Mucosa of rectum (tissue), 2 donors: ENCODE data around the gene NUP188.

Source experiments
- H3K27ac ChIP-seq, 2 donors: one replicate each; pipeline ENCODE4 v1.7.0; 2013; ENCODE audit warnings: inconsistent platforms in 2 of 2, low read depth in 2 of 2, low read length in 2 of 2
- H3K27me3 ChIP-seq, 2 donors: one replicate each; pipeline ENCODE4 v1.7.0; 2013; ENCODE audit warnings: low read length in 2 of 2; ENCODE audit not compliant: control insufficient read depth in 2 of 2, insufficient read depth in 2 of 2
- H3K36me3 ChIP-seq, 2 donors: one replicate each; pipeline ENCODE4 v1.7.0; 2013; ENCODE audit warnings: low read length in 2 of 2; ENCODE audit not compliant: control insufficient read depth in 2 of 2, insufficient read depth in 2 of 2
- H3K4me1 ChIP-seq, 2 donors: one replicate each; pipeline ENCODE4 v1.7.0; 2013; ENCODE audit warnings: low read length in 2 of 2, mild to moderate bottlenecking in 1 of 2; ENCODE audit not compliant: control insufficient read depth in 2 of 2, insufficient read depth in 2 of 2
- H3K4me3 ChIP-seq, 2 donors: one replicate each; pipeline ENCODE4 v1.7.0; 2013; ENCODE audit warnings: low read length in 2 of 2
- H3K9ac ChIP-seq, 2 donors: one replicate each; pipeline ENCODE4 v1.7.0; 2013; ENCODE audit warnings: low read length in 2 of 2, low read depth in 1 of 2, mild to moderate bottlenecking in 1 of 2
- H3K9me3 ChIP-seq, 2 donors: one replicate each; pipeline ENCODE4 v1.7.0; 2013; ENCODE audit warnings: low read length in 2 of 2; ENCODE audit not compliant: control insufficient read depth in 2 of 2
- donor health status: healthy.
- donor health status: Normal muscosa, but diverticular disease.

Gene NUP188

DNA sequence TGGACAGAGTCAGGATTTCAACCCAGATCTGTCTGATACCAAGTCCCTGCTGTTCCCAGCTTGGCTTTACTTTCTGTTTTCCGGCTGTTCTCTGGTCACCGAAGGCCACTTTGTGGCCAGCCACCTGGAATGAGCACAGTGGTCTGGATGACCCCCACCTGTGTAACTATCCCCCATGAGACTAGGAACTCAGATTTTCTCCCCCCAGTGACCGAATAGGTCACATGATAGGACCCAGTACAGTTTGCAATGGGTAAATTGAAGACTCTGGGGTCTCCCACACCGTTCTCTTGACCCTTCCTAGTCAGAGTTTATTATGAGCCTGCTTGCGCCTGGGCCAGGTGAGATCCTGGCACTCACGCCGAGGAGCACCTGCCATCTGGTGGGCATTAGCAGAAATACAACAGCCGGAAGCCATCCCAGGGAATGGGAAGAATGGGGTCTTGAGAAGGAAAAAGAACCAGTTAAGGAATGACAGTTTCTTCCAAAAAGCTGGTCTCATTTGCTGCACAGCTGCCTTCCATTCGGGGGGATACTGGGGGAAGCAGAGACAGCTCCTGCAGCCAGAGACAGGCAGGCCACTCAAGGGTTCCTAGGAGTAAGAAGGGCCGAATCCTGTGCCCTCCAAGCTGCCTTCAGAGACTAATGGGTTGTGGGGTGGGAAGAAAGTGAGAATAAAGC, 19.6 kb upstream of the NUP188 start:
- no peak overlapping the region for H3K9ac ChIP-seq
- H3K36me3 ChIP-seq = no peaks in the 10 kb centered on the region
- H3K4me3 ChIP-seq = no peak overlapping the region
- H3K27ac ChIP-seq = no peak overlapping the region
- H3K4me1 ChIP-seq = no peaks in the 10 kb centered on the region
- no peaks in the 10 kb centered on the region for H3K27me3 ChIP-seq
- H3K9me3 ChIP-seq = no peaks in the 10 kb centered on the region

- Histone ChIP-seq H3K9me3 (no peaks in the 10 kb centered on the region), H3K27me3 (no peaks in the 10 kb centered on the region), H3K4me1 (no peaks in the 10 kb centered on the region), H3K36me3 (no peaks in the 10 kb centered on the region), H3K9ac (no peak overlapping the region), H3K4me3 (no peak overlapping the region), H3K27ac (no peak overlapping the region)
These were observed 18.9 kb upstream of the NUP188 start for GRCh38 chr9:128928624-128929023.

DNA sequence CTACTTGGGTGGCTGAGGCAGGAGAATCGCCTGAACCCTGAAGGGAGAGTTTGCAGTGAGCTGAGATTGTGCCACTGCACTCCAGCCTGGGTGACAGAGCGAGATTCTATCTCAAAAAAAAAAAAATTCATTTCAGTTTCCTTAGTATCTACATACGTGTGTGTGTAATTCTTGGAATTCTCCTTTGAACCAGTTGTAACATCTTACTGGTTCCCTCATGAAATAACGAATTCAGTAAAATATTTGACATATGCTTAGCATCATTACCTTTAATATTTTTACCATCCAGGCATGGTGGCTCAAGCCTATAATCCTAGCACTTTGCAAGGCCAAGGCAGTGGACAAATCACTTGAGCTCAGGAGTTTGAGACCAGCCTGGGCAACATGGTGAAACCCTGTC, 17.9 kb upstream of the NUP188 start:
- Histone ChIP-seq H3K4me1 (no peaks in the 10 kb centered on the region), H3K36me3 (no peaks in the 10 kb centered on the region), H3K4me3 (no peak overlapping the region), H3K9ac (no peak overlapping the region), H3K27ac (no peak overlapping the region), H3K27me3 (no peaks in the 10 kb centered on the region), H3K9me3 (no peaks in the 10 kb centered on the region)

- no peaks in the 10 kb centered on the region for H3K36me3 ChIP-seq
- H3K27me3 ChIP-seq = no peaks in the 10 kb centered on the region
- H3K9ac ChIP-seq = no peak overlapping the region
- no peak overlapping the region for H3K27ac ChIP-seq
- H3K4me3 ChIP-seq = no peak overlapping the region
- no peaks in the 10 kb centered on the region for H3K9me3 ChIP-seq
- no peaks in the 10 kb centered on the region for H3K4me1 ChIP-seq
These were observed 13.8 kb upstream of the NUP188 start for GRCh38 chr9:128933731-128934130.

DNA sequence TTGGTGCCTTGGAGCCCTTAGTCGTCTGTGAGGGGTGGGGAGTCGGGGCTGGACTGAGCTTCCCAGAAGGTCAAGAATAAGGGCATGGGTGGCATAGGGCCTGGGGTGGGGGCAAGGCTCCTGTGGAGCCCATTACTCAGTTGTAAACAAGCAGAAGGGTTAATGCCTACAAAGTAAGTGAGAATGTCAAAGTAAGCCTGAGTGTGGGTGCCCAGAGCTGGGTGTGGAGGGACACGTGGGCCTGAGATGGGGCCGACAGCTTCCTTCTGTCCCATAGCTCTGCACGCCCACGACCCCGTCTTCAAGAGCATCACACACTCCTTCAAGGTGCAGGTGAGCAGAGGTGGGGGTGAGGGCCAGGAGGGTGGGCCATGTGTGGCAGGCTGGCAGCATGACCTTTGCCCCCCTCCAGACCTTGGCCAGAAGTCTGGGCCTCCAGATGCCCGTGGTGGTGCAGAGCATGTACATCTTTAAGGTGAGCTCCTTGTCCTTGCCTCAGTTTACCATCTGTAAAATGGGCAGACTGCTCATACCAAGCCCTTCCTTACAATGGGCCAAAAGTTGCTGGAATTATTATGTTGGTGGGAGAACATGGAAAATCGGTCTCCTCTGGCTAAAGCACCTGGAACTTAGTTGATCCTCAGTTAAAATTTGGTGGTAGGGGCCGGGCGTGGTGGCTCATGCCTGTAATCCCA, 11.2 kb upstream of the NUP188 start:
- no peaks in the 10 kb centered on the region for H3K27me3 ChIP-seq
- H3K27ac ChIP-seq = no peak overlapping the region
- H3K36me3 ChIP-seq = no peaks in the 10 kb centered on the region
- no peaks in the 10 kb centered on the region for H3K4me1 ChIP-seq
- no peak overlapping the region for H3K4me3 ChIP-seq
- H3K9me3 ChIP-seq = no peaks in the 10 kb centered on the region
- no peak overlapping the region for H3K9ac ChIP-seq

GRCh38 chr9:128937310-128938165, 10.0 kb upstream of the NUP188 start:
- no peak overlapping the region for H3K27ac ChIP-seq
- no peaks in the 10 kb centered on the region for H3K36me3 ChIP-seq
- no peak overlapping the region for H3K4me3 ChIP-seq
- no peaks in the 10 kb centered on the region for H3K4me1 ChIP-seq
- no peaks in the 10 kb centered on the region for H3K9me3 ChIP-seq
- H3K9ac ChIP-seq = no peak overlapping the region
- H3K27me3 ChIP-seq = no peaks in the 10 kb centered on the region

- H3K27me3 ChIP-seq = no peaks in the 10 kb centered on the region
- no peak overlapping the region for H3K9ac ChIP-seq
- no peaks in the 10 kb centered on the region for H3K9me3 ChIP-seq
- H3K36me3 ChIP-seq = no peaks in the 10 kb centered on the region
- H3K4me3 ChIP-seq = no peak overlapping the region
- no peak overlapping the region for H3K27ac ChIP-seq
- H3K4me1 ChIP-seq = no peaks in the 10 kb centered on the region
These were observed 7.1 kb upstream of the NUP188 start for GRCh38 chr9:128940271-128940921.

DNA sequence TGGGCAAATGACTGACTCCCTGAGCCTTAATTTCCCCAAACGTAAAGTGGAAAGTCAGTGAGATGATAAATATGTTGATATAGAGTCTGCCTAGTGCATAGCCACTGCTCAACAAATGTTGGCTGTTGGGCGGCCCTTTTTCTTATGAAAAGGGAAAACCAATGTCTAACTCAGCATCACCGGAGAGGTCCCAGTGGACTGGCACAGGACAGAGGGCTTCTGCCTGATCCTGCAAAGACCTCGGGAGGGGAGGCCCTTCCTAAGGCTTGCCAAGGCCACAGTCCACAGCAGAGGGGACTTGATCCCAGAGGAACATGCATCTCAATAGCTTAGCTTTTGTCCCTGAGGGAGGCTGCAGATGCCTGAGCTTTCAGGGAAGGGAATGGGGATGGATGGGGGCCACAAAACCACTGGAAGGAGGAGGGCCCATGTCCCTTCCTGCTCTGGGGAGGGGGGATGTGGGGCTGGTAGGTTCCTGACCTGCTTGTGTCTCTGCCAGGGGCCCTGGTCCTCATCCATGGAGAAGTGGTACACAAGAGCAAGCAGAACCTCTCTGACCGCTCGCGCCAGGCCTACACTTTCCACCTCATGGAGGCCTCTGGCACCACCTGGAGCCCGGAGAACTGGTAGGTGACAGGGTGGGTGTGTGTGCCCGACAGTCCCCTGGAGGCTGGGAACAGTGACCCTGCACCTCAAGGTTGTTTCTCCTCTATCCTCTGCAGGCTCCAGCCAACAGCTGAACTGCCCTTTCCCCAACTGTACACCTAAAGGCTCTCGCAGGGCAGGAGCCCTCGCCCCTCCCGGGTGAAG, 6.3 kb upstream of the NUP188 start:
- Histone ChIP-seq H3K27ac (no peak overlapping the region), H3K27me3 (no peaks in the 10 kb centered on the region), H3K36me3 (peaks cover 0 to 6% of the 10 kb centered on the region in 2 donors), H3K4me3 (no peak overlapping the region), H3K9me3 (no peaks in the 10 kb centered on the region), H3K4me1 (peaks cover 0 to under 1% of the 10 kb centered on the region in 2 donors), H3K9ac (no peak overlapping the region)

DNA sequence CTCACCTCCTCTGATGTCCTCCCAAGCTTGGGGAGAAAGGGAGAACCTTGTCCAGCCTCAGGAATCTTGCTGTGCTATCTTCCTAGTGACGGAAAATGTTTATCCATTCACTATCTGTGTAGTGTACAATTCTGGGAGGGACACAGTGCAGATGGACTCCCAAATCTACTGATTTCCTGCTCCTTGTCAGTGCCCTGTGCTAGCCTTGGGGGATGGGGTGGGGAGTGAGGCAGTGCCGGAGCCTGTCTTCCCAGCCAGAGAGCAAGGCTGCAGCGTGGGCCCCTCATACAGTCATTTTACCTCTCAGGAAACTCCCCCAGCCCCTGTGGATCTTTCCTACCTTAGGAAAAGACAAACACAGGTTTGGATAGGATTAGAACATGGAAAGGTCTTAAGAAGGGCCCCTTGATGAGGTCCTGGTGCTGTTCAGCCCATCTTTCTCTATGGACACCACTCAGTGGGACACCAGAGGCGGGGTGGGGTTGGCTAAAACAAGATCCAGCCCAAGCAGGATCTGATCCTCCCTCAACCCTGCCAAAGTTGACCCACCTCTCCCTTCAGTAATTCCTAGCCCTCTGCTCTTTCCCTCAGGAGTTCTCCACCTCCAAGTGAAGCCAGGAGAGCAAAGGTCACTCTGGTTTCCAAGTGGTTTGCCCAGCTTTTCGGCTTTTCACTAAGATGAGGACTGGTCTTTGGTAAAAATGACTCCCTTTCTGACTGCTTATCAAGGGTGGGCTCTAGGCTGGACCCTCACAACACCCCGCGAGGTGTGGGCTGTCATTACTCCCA, 3.5 kb upstream of the NUP188 start:
- no peak overlapping the region for H3K27ac ChIP-seq
- peaks cover 0 to 6% of the 10 kb centered on the region in 2 donors for H3K36me3 ChIP-seq
- H3K27me3 ChIP-seq = no peaks in the 10 kb centered on the region
- no peak overlapping the region for H3K4me3 ChIP-seq
- no peaks in the 10 kb centered on the region for H3K9me3 ChIP-seq
- H3K9ac ChIP-seq = no peak overlapping the region
- peaks cover 8 to 12% of the 10 kb centered on the region in 2 donors for H3K4me1 ChIP-seq
